NCI-H748 (cell line): ENCODE measurements around the gene LRBA.
"Not testable (repeated sequence)": the region's sequence is repeated elsewhere in the genome, so short reads cannot be mapped to it uniquely, and the experiment has no call there.

Experiments
- DNase-seq: peaks from one replicate; lab custom pipeline; 2025; ENCODE audit not compliant: unreplicated experiment; lab: John Stamatoyannopoulos, UW

The LRBA gene, protein sequence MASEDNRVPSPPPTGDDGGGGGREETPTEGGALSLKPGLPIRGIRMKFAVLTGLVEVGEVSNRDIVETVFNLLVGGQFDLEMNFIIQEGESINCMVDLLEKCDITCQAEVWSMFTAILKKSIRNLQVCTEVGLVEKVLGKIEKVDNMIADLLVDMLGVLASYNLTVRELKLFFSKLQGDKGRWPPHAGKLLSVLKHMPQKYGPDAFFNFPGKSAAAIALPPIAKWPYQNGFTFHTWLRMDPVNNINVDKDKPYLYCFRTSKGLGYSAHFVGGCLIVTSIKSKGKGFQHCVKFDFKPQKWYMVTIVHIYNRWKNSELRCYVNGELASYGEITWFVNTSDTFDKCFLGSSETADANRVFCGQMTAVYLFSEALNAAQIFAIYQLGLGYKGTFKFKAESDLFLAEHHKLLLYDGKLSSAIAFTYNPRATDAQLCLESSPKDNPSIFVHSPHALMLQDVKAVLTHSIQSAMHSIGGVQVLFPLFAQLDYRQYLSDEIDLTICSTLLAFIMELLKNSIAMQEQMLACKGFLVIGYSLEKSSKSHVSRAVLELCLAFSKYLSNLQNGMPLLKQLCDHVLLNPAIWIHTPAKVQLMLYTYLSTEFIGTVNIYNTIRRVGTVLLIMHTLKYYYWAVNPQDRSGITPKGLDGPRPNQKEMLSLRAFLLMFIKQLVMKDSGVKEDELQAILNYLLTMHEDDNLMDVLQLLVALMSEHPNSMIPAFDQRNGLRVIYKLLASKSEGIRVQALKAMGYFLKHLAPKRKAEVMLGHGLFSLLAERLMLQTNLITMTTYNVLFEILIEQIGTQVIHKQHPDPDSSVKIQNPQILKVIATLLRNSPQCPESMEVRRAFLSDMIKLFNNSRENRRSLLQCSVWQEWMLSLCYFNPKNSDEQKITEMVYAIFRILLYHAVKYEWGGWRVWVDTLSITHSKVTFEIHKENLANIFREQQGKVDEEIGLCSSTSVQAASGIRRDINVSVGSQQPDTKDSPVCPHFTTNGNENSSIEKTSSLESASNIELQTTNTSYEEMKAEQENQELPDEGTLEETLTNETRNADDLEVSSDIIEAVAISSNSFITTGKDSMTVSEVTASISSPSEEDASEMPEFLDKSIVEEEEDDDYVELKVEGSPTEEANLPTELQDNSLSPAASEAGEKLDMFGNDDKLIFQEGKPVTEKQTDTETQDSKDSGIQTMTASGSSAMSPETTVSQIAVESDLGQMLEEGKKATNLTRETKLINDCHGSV (N-terminal part only)

GRCh38 chr4:151014521-151015458 lies at the start of gene LRBA:
Gene LRBA (minus strand): TSS chr4:151015284. CDS start chr4:151014642, 642 bp downstream.
- peak; percentile 91 for DNase-seq

GRCh38 chr4:151063143-151063542 lies 48.1 kb upstream of the LRBA start:
- DNase-seq = not testable (repeated sequence)

DNA sequence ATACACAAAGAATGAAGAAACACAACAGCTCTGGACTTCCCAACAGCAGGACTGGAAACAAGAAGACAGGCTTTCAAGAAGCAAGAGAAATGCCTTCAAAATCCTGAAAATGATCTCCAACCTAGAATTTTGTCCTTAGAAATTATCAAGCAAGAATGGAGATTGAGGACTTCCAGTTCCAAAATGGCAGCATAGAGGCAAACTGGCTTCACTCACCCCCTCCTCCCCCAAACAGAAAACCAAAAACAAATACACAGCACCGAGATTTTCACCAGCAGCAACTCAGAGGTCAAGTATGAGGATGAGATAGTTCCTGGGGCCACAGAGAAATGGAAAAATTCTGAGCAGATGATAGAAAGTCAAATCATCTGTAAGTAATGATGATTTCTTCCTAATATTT lies 40.5 kb upstream of the LRBA start:
- no peak for DNase-seq

GRCh38 chr4:151052785-151053184 lies 37.7 kb upstream of the LRBA start:
- no peak for DNase-seq

GRCh38 chr4:151049430-151049884 lies 34.4 kb upstream of the LRBA start:
- no peak for DNase-seq

- no peak for DNase-seq
Measured at GRCh38 chr4:151048913-151049312, 33.8 kb upstream of the LRBA start.

GRCh38 chr4:151046609-151047008 lies 31.5 kb upstream of the LRBA start:
- no peak for DNase-seq

DNA sequence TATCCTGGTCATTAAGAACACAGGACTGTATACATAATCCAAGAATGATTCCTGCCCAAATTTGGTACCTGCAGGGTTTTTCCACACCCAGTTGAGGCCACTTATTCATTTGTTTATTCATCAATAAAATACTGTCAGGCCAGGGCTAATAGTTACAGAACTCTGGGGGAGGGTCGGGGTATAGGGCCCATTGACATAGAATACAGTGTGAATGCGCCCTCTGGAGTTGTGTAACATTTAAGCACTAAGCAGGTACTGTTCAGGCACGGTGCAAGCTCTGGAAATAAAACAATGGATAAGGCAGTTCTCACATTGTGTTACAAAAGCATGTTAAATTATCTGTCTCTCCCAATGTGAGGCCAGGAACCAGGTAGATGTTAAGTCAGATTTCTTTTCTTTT lies 30.8 kb upstream of the LRBA start:
- DNase-seq = peak; percentile 85

GRCh38 chr4:151043803-151044515 lies 28.9 kb upstream of the LRBA start:
- DNase-seq = no peak

- no peak for DNase-seq
Measured at GRCh38 chr4:151039733-151040132, 24.6 kb upstream of the LRBA start.

DNA sequence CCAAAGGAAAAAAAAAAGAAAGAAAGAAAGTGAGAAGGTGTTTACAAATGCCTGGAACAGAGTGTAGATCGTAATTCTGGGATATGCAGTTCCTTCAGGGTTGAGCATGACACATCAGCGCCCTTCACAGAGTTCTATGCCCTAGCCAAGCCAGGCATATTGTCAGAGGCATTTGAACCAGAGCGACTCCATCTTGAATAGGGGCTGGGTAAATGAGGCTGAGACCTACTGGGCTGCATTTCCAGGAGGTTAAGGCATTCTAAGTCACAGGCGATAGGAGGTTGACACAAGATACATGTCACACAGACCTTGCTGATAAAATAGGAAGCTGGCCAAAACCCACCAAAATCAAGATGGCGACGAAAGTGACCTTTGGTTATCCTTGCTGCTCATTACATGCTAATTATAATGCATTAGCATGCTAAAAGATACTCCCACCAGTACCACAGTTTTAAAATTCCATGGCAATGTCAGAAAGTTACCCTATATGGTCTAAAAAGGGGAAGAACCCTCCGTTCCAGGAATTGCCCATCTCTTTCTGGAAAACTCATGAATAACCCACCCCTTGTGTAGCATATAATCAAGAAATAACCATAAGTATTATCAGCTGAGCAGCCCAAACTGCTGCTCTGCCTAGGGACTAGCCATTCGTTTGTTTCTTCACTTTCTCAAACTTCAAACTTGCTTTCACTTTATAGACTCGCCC lies 23.5 kb upstream of the LRBA start:
- no peak for DNase-seq

- peak; percentile 9 for DNase-seq
Measured at GRCh38 chr4:151035911-151036310, 20.8 kb upstream of the LRBA start.

GRCh38 chr4:151035328-151035727 lies 20.2 kb upstream of the LRBA start:
- peak; percentile 97 for DNase-seq

DNA sequence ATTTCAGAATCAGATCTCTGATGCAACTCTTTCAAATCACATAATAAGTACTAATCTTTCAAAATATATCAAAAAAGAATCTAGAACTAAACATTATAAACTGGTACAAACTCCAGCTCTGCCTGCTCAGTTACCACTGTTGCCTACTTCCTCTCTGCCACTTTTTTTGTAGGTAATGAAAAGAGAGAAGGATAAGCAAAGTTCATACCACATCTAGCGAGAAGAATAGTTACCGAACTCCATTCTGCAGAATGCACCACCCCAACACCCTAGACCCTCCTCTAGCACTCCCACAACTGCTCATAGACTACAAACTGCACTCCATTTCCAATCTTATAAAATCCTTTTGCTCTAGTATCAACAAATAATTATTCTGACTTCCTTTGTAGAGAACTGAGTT lies 19.7 kb upstream of the LRBA start:
- DNase-seq = peak; percentile 71

DNA sequence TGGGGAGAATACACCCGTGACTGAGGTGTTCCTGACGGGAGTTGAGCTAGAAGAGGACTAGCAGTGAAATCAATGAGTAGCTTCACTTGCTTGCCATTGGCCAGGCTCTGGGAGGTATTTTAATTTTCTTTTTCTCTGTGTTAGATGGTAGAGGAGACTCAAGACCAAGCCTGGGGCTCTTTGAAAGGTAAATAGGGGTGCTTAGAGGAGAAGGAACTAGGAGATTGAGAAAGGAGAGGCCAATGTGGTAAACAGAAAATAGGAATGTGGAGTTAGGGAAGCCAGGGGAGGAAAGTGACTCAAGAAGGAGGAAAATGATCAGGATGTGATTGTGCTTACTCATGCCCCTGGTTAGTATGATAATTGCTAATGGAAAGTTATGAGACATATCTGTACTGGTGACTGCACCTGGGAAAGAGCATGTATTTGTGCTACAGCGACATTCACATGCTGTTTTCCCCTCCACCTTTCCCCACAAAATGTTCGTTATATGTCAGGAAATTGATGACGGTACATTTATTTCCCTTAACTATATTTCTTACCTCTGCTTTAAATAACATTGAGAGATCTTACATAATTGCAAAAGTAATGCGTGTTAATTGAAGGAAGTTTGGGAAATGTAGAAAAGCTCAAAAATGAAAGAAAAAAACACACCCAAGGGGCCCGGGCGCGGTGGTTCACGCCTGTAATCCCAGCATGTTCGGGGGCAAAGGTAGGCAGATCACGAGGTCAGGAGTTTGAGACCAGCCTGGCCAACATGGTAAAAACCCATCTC lies 16.9 kb upstream of the LRBA start:
- DNase-seq = no peak

DNA sequence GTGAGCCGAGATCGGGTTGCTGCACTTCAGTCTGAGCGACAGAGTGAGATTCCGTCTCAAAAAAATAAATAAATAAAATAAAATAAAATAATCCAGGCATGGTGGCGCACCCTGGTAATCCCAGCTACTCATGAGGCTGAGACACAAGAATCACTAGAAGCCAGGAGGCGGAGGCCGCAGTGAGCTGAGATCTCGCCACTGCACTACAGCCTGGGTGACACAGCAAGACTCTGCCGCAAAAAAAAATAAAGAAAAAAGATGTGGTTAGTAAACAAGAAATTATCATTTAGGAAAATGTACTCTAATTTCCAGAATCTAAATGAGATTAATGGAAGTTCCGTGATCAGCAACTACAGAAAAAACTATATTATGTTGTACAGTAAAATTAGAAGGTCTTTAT lies 14.5 kb upstream of the LRBA start:
- no peak for DNase-seq

GRCh38 chr4:151029006-151029405 lies 13.9 kb upstream of the LRBA start:
- DNase-seq = not testable (repeated sequence)

DNA sequence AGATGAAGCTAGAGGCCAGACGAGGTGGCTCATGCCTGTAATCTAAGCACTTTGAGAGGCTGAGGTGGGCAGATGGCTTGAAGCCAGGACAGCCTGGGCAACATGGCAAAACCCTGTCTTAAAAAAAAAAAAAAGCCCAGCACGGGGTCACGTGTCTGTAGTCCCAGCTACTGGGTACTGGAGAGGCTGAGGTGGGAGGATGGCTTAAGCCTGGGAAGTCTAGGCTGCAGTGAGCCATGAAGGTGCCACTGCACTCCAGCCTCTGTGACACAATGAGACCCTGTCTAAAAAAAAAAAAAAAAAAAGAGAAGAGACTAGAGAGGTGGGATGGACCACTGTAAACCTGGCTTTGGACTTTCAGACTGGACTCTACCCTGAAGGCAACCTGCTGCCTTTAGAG lies 10.7 kb upstream of the LRBA start:
- DNase-seq = no peak
